PC-9 (cell line): ENCODE results near the gene RSPH4A.

Source experiments
- CTCF ChIP-seq: fragments of 200-600 bp; sonication (generic); conservative IDR thresholded peaks from 2 replicates; pipeline ENCODE4 v1.6.1; 2017; ENCODE audit warnings: mixed run types, antibody characterized with exemption, mild to moderate bottlenecking, moderate library complexity
- EZH2 ChIP-seq: fragments of 200-600 bp; sonication (generic); IDR thresholded peaks from 2 replicates; pipeline ENCODE4 v1.8.0; 2017; ENCODE audit warnings: antibody characterized with exemption, low read depth

- TF ChIP-seq CTCF, result no peak
- no peak for TF ChIP-seq EZH2
Measured at GRCh38 chr6:116611056-116611455, 5.2 kb upstream of the RSPH4A start.
